Muscle layer of colon (tissue), 2 donors: Measurements from ENCODE around the gene CHD1.

ENCODE experiments used
- H3K27ac ChIP-seq: one replicate; pipeline ENCODE4 v1.7.0; 2013; ENCODE audit warnings: low read depth, mild to moderate bottlenecking, low read length, moderate library complexity
- H3K27me3 ChIP-seq, 2 donors: one replicate each; pipeline ENCODE4 v1.7.0; 2013; ENCODE audit warnings: low read length in 2 of 2, mild to moderate bottlenecking in 2 of 2; ENCODE audit not compliant: insufficient read depth in 2 of 2, control insufficient read depth in 1 of 2
- H3K36me3 ChIP-seq: one replicate; pipeline ENCODE4 v1.7.0; 2013; ENCODE audit warnings: mild to moderate bottlenecking, low read length; ENCODE audit not compliant: insufficient read depth
- H3K4me1 ChIP-seq: one replicate; pipeline ENCODE4 v1.7.0; 2013; ENCODE audit warnings: mild to moderate bottlenecking, low read length; ENCODE audit not compliant: insufficient read depth
- H3K4me3 ChIP-seq, 2 donors: one replicate each; pipeline ENCODE4 v1.7.0; 2013; ENCODE audit warnings: low read length in 2 of 2, low read depth in 1 of 2, mild to moderate bottlenecking in 1 of 2, moderate library complexity in 1 of 2
- H3K9ac ChIP-seq: one replicate; pipeline ENCODE4 v1.7.0; 2013; ENCODE audit warnings: low read length
- H3K9me3 ChIP-seq: one replicate; pipeline ENCODE4 v1.7.0; 2013; ENCODE audit warnings: mild to moderate bottlenecking, low read length
- donor health status: abdominal sarcoma.
- donor health status: Adenocarcinoma of cecum.

Gene CHD1

DNA sequence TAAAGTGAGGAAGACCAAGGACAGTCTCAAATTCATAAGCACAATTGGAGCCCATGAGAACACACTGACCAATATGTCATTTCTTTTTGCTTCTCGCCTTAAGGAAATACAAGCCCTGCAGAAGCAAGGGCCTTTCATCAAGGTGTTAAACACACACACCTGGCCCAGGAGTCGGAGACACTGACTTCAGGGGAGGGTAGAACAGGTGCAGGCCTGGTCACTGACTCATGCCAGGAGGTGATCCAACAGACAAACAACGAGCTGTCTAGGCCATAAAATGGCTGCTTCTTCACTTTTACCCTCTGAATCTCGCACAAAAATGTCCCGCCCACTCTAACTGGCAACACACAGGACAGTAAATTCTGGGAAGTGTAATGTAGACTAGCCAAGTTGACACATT is 92.6 kb downstream of the CHD1 start:
- H3K9me3 ChIP-seq, result no peaks in the 10 kb centered on the region
- H3K4me1 ChIP-seq, result no peaks in the 10 kb centered on the region
- no peaks in the 10 kb centered on the region for H3K36me3 ChIP-seq
- no peaks in the 10 kb centered on the region for H3K27me3 ChIP-seq
- H3K9ac ChIP-seq, result no peak overlapping the region
- no peak overlapping the region for H3K4me3 ChIP-seq
- no peak overlapping the region for H3K27ac ChIP-seq

DNA sequence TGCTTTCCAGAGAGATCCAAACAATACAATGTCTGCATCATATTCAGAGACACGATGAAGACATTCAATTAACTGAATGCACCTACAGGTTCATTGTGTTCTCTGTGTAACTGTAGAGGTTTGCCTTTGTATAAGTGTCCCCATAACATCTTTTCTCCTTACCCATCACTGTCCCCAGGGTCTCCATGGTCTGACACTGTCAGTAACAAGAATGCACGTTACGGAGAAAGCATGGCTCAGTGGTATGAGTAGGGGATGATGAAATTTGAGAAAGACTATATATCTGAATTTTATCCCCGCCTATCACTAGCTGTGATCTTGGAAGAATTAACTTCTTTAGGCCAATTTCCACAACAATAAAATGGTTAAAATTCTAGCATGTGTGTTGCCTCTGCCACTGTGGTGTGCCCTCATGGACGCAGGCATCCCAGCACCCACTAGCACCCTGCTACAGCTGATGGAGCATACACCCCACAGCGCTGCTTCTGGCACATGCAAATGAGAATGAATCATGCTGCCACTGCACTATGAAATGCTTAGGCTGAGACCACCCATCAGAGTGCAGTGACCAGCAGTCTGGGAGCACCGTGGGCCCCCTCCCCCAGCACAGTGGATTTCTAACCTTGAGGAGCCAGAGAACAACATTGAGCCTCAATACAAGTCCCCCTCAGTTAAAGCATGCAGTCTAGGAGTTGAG is 101.1 kb downstream of the CHD1 start:
- no peaks in the 10 kb centered on the region for H3K4me1 ChIP-seq
- no peaks in the 10 kb centered on the region for H3K27me3 ChIP-seq
- H3K4me3 ChIP-seq, result no peak overlapping the region
- no peak overlapping the region for H3K9ac ChIP-seq
- H3K9me3 ChIP-seq, result no peaks in the 10 kb centered on the region
- no peaks in the 10 kb centered on the region for H3K36me3 ChIP-seq
- H3K27ac ChIP-seq, result no peak overlapping the region

DNA sequence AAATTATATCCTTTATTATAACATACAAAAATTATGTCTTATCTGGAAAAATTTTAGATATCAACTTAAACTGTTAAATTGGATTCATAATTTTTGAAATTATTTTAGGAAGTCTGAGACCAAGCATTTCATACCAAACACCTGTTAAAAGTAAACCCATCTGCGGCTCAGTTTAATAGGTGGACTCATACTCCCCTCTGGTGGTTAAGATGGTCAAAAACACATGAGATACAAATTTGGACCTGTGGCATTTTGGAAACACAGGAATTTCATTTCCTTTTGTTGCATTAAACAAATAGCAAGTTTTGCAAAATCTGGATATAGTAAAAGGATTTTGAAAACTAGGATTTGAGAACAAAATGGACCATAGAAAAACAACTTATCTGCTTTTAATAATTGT is 101.6 kb downstream of the CHD1 start:
- H3K4me3 ChIP-seq, result no peak overlapping the region
- no peak overlapping the region for H3K27ac ChIP-seq
- H3K4me1 ChIP-seq, result no peaks in the 10 kb centered on the region
- no peak overlapping the region for H3K9ac ChIP-seq
- H3K27me3 ChIP-seq, result no peaks in the 10 kb centered on the region
- no peaks in the 10 kb centered on the region for H3K36me3 ChIP-seq
- no peaks in the 10 kb centered on the region for H3K9me3 ChIP-seq

DNA sequence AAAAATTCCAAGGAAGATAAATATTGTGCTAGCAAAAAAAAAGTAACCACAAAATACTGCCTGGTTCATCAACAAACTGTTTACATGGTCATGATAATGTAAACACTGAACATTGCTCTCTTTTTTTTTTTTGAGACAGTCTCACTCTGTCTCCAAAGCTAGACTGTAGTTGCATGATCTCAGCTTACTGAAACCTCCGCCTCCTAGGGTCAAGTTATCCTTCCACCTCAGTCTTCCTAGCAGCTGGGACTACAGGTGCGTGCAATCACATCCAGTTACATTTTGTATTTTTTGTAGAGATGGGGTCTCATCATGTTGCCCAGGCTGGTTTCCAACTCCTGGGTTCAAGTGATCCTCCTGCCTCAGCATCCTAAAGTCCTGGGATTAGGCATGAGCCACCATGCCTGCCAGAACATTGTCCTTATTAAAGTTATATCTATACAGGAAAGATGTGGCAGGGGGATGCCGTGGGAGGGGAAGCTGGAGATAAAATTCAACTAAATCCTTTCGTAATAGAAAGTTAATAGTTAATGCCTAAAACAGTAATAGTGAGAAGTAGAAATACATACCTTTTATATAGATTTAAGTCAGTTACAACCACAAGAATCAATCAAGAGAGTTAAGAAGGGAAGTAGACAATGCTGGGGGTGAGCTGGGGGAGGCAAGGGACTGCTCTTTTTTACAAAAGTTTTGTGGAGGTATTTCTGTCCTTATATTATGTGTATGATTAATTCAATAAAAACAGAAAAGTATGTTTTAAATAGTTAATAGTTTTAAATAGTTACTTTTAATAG is 103.0 kb downstream of the CHD1 start:
- H3K4me1 ChIP-seq, result no peaks in the 10 kb centered on the region
- no peaks in the 10 kb centered on the region for H3K27me3 ChIP-seq
- no peaks in the 10 kb centered on the region for H3K36me3 ChIP-seq
- no peak overlapping the region for H3K27ac ChIP-seq
- H3K4me3 ChIP-seq, result no peak overlapping the region
- H3K9me3 ChIP-seq, result no peaks in the 10 kb centered on the region
- H3K9ac ChIP-seq, result no peak overlapping the region

DNA sequence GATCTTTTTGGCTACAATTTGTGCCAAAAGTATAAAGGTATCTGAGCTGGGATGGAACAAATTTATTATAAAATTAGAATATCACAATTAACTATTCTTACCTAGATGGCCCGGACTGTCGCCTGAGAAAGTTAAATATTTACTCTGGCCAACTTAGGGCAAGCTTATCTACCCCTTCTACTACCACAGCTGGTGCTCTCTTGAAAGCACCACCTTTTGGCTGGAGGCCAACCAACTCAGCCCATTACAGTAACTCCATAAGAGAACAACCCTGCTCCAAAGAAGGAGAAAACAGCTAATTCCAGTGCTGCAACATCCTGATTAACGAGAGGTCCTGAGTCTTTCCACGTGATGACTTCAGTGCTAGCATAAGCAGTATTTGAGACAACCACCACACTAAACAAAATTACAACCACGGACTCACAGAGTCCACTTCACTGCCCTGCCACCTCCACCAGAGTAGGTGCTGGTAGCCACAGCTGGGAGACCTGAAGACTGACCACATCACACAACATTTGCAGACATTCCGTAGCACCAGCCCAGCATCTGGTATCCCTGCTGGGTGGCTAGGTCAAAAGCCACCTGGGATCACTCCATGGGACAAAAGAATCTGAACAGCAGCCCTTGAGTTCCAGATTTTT is 112.1 kb downstream of the CHD1 start:
- H3K27ac ChIP-seq, result no peak overlapping the region

DNA sequence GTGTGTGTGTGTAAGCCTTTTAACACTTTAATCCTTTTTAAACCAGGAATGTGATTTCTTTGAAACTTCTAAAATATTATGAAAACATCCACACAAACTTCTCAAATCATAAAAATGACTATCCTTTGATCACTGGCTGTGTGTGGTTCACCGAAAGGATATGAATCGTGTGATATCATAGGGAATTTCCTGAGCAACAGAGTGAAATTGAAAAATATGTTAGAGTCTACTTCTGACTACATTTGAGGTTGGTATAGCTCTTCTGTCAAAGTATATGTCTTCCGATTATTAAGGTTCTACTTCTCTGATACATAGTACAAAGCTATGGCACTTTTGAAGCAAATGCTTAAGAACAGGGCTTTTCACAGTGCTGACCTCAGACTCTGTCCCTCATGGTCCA is 115.1 kb downstream of the CHD1 start:
- no peaks in the 10 kb centered on the region for H3K9me3 ChIP-seq
- H3K27me3 ChIP-seq, result no peaks in the 10 kb centered on the region
- no peak overlapping the region for H3K4me3 ChIP-seq
- H3K4me1 ChIP-seq, result no peaks in the 10 kb centered on the region
- H3K36me3 ChIP-seq, result no peaks in the 10 kb centered on the region
- H3K27ac ChIP-seq, result no peak overlapping the region
- H3K9ac ChIP-seq, result no peak overlapping the region

More for the DNA sequence above, 112.1 kb downstream of the CHD1 start:
- H3K27me3 ChIP-seq, result no peaks in the 10 kb centered on the region
- no peak overlapping the region for H3K4me3 ChIP-seq
- no peak overlapping the region for H3K9ac ChIP-seq
- H3K9me3 ChIP-seq, result no peaks in the 10 kb centered on the region
- H3K4me1 ChIP-seq, result no peaks in the 10 kb centered on the region
- H3K36me3 ChIP-seq, result no peaks in the 10 kb centered on the region

DNA sequence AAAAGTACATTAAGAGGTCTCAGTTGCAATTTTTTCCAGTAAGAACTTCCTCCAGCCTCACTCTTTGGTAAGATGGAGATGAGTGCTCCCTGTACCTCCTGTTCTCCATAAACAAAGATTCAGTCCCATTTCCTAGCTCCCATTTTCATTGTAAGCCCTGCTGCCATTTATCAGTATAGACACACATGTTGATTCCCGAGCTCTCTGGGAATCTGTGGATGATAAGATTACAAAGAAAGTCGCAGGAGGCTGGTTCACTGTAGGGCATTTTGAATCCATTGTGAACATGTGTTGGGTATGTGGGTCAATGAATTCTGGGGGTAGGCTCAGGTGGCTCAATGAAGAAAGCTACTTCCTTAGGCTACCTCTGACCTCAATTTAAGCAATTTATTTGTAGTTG is 118.6 kb downstream of the CHD1 start:
- Histone ChIP-seq H3K4me1 (no peaks in the 10 kb centered on the region), H3K9me3 (no peaks in the 10 kb centered on the region), H3K36me3 (no peaks in the 10 kb centered on the region), H3K27me3 (no peaks in the 10 kb centered on the region), H3K4me3 (no peak overlapping the region), H3K9ac (no peak overlapping the region), H3K27ac (no peak overlapping the region)

DNA sequence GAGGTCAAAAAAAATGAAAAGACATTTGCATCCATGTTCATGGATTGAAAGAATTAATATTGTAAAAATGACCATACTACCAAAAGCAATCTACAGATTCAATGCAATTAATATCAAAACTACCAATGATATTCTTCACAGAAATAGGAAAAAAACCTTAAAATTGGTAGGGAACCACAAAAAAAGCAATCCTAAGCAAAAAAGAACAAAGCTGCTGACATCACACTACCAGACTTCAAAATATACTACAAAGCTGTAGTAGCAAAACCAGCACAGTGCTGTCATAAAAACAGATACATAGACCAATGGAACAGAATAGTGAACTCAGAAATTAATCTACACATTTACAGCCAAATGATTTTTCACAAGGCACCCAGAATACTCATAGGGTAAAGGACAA is 121.0 kb downstream of the CHD1 start:
- H3K9ac ChIP-seq, result no peak overlapping the region
- no peaks in the 10 kb centered on the region for H3K27me3 ChIP-seq

DNA sequence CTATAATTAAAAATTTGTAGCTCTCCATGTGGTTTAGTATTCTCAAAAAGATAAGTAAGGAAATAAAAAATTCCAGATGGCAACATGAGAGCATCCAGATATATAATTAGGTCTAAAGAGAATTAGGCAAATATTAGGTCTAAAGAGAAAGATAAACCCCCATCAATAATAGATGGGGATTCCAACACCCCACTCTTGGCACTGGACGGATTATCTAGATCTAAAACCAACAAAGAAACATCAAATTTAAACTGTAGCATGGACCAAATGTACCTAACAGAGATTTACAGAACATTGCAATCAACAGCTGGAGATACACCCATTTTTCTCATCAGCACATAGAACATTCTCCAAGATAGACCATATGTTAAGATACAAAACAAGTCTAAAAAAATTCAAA is 123.7 kb downstream of the CHD1 start:
- Histone ChIP-seq H3K36me3 (no peaks in the 10 kb centered on the region), H3K4me3 (no peak overlapping the region)

More for the DNA sequence above, 121.0 kb downstream of the CHD1 start:
- H3K4me1 ChIP-seq, result no peaks in the 10 kb centered on the region
- no peaks in the 10 kb centered on the region for H3K36me3 ChIP-seq
- no peak overlapping the region for H3K27ac ChIP-seq
- H3K9me3 ChIP-seq, result no peaks in the 10 kb centered on the region
- no peak overlapping the region for H3K4me3 ChIP-seq

DNA sequence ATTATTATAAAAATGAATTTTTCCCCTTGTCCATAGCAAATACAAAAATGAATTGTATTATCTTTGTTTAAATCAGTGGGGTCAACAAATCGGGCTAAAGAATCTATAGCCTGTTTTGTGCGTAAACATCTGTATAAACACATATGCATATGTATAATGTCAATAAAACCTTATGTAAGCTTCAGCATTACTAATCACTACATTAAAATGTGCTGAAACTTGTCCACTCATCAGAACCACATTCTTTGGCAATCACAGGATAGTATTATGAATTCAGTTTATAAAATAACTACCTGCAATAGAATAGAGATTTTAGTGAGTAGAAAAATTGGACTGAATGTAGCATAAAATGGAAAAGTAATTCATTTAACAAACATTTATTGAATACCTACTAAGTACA is 124.7 kb downstream of the CHD1 start:
- Histone ChIP-seq H3K9ac (no peak overlapping the region), H3K27ac (no peak overlapping the region), H3K4me1 (no peaks in the 10 kb centered on the region), H3K4me3 (no peak overlapping the region), H3K27me3 (no peaks in the 10 kb centered on the region), H3K9me3 (no peaks in the 10 kb centered on the region), H3K36me3 (no peaks in the 10 kb centered on the region)

More for the DNA sequence above, 123.7 kb downstream of the CHD1 start:
- Histone ChIP-seq H3K4me1 (no peaks in the 10 kb centered on the region), H3K9me3 (no peaks in the 10 kb centered on the region), H3K27ac (no peak overlapping the region), H3K9ac (no peak overlapping the region), H3K27me3 (no peaks in the 10 kb centered on the region)
